ENCODE results near the gene VPS26C. TPM values are rescaled to one million over a fixed set of nuclear protein-coding genes. Genes with fewer than 3 reads are reported as not detected.

Gene VPS26C
- total and polyA plus RNA-seq, 2 of the 13 experiments (the other 11 are each of a cell fraction or from before 2014, with no cell fraction given), result 30.3 to 39.7 TPM

DNA sequence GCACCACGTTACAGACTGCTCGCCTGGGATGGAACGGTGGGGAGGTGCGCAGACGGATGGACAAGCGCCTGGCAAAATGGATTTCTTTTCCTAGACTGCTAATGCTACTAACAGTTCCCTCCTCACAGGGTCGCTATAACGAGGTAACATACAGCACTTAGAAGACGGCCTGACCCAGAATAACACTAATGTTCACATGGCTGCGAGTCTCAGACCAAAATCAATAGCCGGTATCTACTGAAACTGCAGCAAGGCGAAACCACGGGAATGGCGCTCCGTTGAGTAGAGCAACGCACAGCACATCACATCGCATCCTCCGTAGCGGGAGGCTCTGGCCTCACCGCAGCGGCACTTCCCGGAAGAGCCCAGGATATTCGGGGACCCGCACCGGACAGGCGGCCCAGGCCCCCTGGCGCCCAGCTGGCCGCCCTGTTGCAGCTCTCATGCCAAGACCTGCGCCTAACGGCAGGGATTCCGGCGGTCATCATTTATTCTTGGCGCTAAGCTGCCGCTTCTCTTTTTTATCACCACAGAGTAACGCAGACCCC, 46.6 kb downstream of the VPS26C start (continued):
- TF ChIP-seq ZNF567 (CRISPR knock-in tag; IDR thresholded peaks at IDR 0.05; ENCODE audit: borderline replicate concordance) (0 out of 2 replicates have a peak, but pooled peaks have one; percentile 91), ZNF331 (CRISPR knock-in tag; IDR thresholded peaks at IDR 0.05) (peak; percentile 16; the same call in 1 of the 2 replicates), MYNN (CRISPR knock-in tag; IDR thresholded peaks at IDR 0.05; ENCODE audit: low read depth) (no peak), ZNF781 (CRISPR knock-in tag; IDR thresholded peaks at IDR 0.05; ENCODE audit: borderline replicate concordance, not compliant biosample characterization) (peak; percentile 13), ONECUT2 (CRISPR knock-in tag; IDR thresholded peaks at IDR 0.05) (peak; percentile 19; the same call in 1 of the 2 replicates), NFE2 (CRISPR knock-in tag; IDR thresholded peaks at IDR 0.05) (no peak), POLR2AphosphoS2 (IDR thresholded peaks at IDR 0.05; ENCODE audit: low read depth, low read length) (no peak), EP300 (IDR thresholded peaks at IDR 0.05; ENCODE audit: low read depth in 2 of 2, low read length in 2 of 2) (no peak), EP300 (CRISPR knock-in tag; IDR thresholded peaks at IDR 0.05; ENCODE audit: borderline replicate concordance) (no peak), SALL1 (CRISPR knock-in tag; IDR thresholded peaks at IDR 0.05) (no peak), HNRNPL (IDR thresholded peaks at IDR 0.05; ENCODE audit: low read depth, low read length) (0 out of 2 replicates have a peak, but pooled peaks have one; percentile 40), ZFP90 (CRISPR knock-in tag; IDR thresholded peaks at IDR 0.05; ENCODE audit: borderline replicate concordance) (0 out of 2 replicates have a peak, but pooled peaks have one; percentile 12), NR3C1 (CRISPR knock-in tag; IDR thresholded peaks at IDR 0.05) (no peak), ZNF543 (CRISPR knock-in tag; IDR thresholded peaks at IDR 0.05) (peak; percentile 36; the same call in 1 of the 2 replicates), MEIS2 (CRISPR knock-in tag; IDR thresholded peaks at IDR 0.05) (no peak), SATB2 (CRISPR knock-in tag; IDR thresholded peaks at IDR 0.05) (0 out of 2 replicates have a peak, but pooled peaks have one; percentile 9), SPEN (CRISPR knock-in tag; IDR thresholded peaks at IDR 0.05; ENCODE audit: low read depth) (no peak)
- TF ChIP-seq, protein P1, sequence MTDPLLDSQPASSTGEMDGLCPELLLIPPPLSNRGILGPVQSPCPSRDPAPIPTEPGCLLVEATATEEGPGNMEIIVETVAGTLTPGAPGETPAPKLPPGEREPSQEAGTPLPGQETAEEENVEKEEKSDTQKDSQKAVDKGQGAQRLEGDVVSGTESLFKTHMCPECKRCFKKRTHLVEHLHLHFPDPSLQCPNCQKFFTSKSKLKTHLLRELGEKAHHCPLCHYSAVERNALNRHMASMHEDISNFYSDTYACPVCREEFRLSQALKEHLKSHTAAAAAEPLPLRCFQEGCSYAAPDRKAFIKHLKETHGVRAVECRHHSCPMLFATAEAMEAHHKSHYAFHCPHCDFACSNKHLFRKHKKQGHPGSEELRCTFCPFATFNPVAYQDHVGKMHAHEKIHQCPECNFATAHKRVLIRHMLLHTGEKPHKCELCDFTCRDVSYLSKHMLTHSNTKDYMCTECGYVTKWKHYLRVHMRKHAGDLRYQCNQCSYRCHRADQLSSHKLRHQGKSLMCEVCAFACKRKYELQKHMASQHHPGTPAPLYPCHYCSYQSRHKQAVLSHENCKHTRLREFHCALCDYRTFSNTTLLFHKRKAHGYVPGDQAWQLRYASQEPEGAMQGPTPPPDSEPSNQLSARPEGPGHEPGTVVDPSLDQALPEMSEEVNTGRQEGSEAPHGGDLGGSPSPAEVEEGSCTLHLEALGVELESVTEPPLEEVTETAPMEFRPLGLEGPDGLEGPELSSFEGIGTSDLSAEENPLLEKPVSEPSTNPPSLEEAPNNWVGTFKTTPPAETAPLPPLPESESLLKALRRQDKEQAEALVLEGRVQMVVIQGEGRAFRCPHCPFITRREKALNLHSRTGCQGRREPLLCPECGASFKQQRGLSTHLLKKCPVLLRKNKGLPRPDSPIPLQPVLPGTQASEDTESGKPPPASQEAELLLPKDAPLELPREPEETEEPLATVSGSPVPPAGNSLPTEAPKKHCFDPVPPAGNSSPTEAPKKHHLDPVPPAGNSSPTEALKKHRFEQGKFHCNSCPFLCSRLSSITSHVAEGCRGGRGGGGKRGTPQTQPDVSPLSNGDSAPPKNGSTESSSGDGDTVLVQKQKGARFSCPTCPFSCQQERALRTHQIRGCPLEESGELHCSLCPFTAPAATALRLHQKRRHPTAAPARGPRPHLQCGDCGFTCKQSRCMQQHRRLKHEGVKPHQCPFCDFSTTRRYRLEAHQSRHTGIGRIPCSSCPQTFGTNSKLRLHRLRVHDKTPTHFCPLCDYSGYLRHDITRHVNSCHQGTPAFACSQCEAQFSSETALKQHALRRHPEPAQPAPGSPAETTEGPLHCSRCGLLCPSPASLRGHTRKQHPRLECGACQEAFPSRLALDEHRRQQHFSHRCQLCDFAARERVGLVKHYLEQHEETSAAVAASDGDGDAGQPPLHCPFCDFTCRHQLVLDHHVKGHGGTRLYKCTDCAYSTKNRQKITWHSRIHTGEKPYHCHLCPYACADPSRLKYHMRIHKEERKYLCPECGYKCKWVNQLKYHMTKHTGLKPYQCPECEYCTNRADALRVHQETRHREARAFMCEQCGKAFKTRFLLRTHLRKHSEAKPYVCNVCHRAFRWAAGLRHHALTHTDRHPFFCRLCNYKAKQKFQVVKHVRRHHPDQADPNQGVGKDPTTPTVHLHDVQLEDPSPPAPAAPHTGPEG (CRISPR knock-in tag; IDR thresholded peaks at IDR 0.05), result 0 out of 2 replicates have a peak, but pooled peaks have one; percentile 16
- TF ChIP-seq, protein P2, sequence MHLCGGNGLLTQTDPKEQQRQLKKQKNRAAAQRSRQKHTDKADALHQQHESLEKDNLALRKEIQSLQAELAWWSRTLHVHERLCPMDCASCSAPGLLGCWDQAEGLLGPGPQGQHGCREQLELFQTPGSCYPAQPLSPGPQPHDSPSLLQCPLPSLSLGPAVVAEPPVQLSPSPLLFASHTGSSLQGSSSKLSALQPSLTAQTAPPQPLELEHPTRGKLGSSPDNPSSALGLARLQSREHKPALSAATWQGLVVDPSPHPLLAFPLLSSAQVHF (CRISPR knock-in tag; IDR thresholded peaks at IDR 0.05), result 0 out of 2 replicates have a peak, but pooled peaks have one; percentile 40
- TF ChIP-seq, protein P3, sequence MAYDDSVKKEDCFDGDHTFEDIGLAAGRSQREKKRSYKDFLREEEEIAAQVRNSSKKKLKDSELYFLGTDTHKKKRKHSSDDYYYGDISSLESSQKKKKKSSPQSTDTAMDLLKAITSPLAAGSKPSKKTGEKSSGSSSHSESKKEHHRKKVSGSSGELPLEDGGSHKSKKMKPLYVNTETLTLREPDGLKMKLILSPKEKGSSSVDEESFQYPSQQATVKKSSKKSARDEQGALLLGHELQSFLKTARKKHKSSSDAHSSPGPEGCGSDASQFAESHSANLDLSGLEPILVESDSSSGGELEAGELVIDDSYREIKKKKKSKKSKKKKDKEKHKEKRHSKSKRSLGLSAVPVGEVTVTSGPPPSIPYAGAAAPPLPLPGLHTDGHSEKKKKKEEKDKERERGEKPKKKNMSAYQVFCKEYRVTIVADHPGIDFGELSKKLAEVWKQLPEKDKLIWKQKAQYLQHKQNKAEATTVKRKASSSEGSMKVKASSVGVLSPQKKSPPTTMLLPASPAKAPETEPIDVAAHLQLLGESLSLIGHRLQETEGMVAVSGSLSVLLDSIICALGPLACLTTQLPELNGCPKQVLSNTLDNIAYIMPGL (CRISPR knock-in tag; IDR thresholded peaks at IDR 0.05; ENCODE audit: borderline replicate concordance in 1 of 2, low read depth in 1 of 2), result peak; percentile 1 to 87; a peak in 1 of 4 replicates

Data from HepG2 (cell line).